ENCODE results near the gene RETREG1. TPM values are rescaled to one million over a fixed set of nuclear protein-coding genes. Genes with fewer than 3 reads are reported as not detected.

RETREG1 gene
- total RNA-seq, 6 donors from 2014 or later, result 17.6 to 50.2 (median 28.3) TPM

- ATAC-seq (ENCODE audit: low FRiP score in 2 of 2), result peak in 1 of 2 donors; percentile 51
- H3K36me3 ChIP-seq, result no peaks in the 10 kb centered on the region
- no peak for DNase-seq
- TF ChIP-seq POLR2AphosphoS5 (IDR thresholded peaks at IDR 0.05), result no peak
- TF ChIP-seq EP300 (IDR thresholded peaks at IDR 0.05), result no peak
- TF ChIP-seq CTCF (IDR thresholded peaks at IDR 0.05), result no peak
- no peak for TF ChIP-seq POLR2A (IDR thresholded peaks at IDR 0.05)
- no peaks in the 10 kb centered on the region for H3K4me1 ChIP-seq
- H3K27ac ChIP-seq, result no peak overlapping the region
- H3K9me3 ChIP-seq, result no peaks in the 10 kb centered on the region
- H3K4me3 ChIP-seq, result no peak overlapping the region
- H3K27me3 ChIP-seq, result no peaks in the 10 kb centered on the region
- WGBS, 2 donors, result 82 to 88% methylated on average over 12 of the region's 12 CpGs
Measured at GRCh38 chr5:16574789-16575721, 41.7 kb downstream of the RETREG1 start.

GRCh38 chr5:16573401-16573800, 43.4 kb downstream of the RETREG1 start:
- Histone ChIP-seq H3K36me3 (no peaks in the 10 kb centered on the region), H3K27me3 (no peaks in the 10 kb centered on the region), H3K9me3 (no peaks in the 10 kb centered on the region), H3K27ac (no peak overlapping the region), H3K4me1 (no peaks in the 10 kb centered on the region), H3K4me3 (no peak overlapping the region)
- ATAC-seq (ENCODE audit: low FRiP score in 2 of 2), result no peak
- WGBS, 2 donors, result 82 to 88% methylated on average over 2 of the region's 2 CpGs
- DNase-seq, result no peak
- TF ChIP-seq POLR2A (IDR thresholded peaks at IDR 0.05) (no peak), CTCF (IDR thresholded peaks at IDR 0.05) (no peak), POLR2AphosphoS5 (IDR thresholded peaks at IDR 0.05) (no peak), EP300 (IDR thresholded peaks at IDR 0.05) (no peak)

- TF ChIP-seq POLR2A (IDR thresholded peaks at IDR 0.05), result no peak
- no peak for TF ChIP-seq EP300 (IDR thresholded peaks at IDR 0.05)
- TF ChIP-seq POLR2AphosphoS5 (IDR thresholded peaks at IDR 0.05), result no peak
- TF ChIP-seq CTCF (IDR thresholded peaks at IDR 0.05), result no peak
- no peaks in the 10 kb centered on the region for H3K9me3 ChIP-seq
- no peaks in the 10 kb centered on the region for H3K27me3 ChIP-seq
- no peak overlapping the region for H3K27ac ChIP-seq
- 97 to 98% methylated on average over 19 of the region's 19 CpGs for WGBS, 2 donors
- DNase-seq (no peak), ATAC-seq (ENCODE audit: low FRiP score in 2 of 2) (no peak)
- H3K4me1 ChIP-seq, result no peaks in the 10 kb centered on the region
- no peak overlapping the region for H3K4me3 ChIP-seq
- H3K36me3 ChIP-seq, result no peaks in the 10 kb centered on the region
Measured at GRCh38 chr5:16572289-16573015, 44.3 kb downstream of the RETREG1 start.

- Histone ChIP-seq H3K27ac (no peak overlapping the region), H3K4me3 (no peak overlapping the region), H3K27me3 (no peaks in the 10 kb centered on the region), H3K36me3 (no peaks in the 10 kb centered on the region), H3K9me3 (no peaks in the 10 kb centered on the region), H3K4me1 (no peaks in the 10 kb centered on the region)
- WGBS, 2 donors, result 66 to 73% methylated on average over 4 of the region's 4 CpGs
- no peak for DNase-seq
- ATAC-seq (ENCODE audit: low FRiP score in 2 of 2), result no peak
- TF ChIP-seq POLR2A (IDR thresholded peaks at IDR 0.05), result no peak
- no peak for TF ChIP-seq EP300 (IDR thresholded peaks at IDR 0.05)
- no peak for TF ChIP-seq CTCF (IDR thresholded peaks at IDR 0.05)
- TF ChIP-seq POLR2AphosphoS5 (IDR thresholded peaks at IDR 0.05), result no peak
Measured at GRCh38 chr5:16571016-16571415, 45.8 kb downstream of the RETREG1 start.
